Body of pancreas (tissue), 4 donors: ENCODE measurements around the gene CDH11. TPM values are rescaled to one million over a fixed set of nuclear protein-coding genes. Genes with fewer than 3 reads are reported as not detected.

Experiments used
- ATAC-seq: fragments of 150-250 bp; one replicate; pipeline ENCODE4 v1.9.1; 2016
- DNase-seq, 4 donors: peaks; one replicate each; pipeline ENCODE4 v3.0.0-alpha.2; 2019
- H3K27ac ChIP-seq, 4 donors: fragments of 200-600 bp; sonication (generic); 1 replicate in 3 of 4; 2 replicates in 1 of 4; pipeline versions ENCODE4 v1.5.1 to v1.6.1; 2016 to 2019; ENCODE audit warnings: mild to moderate bottlenecking in 1 of 4, mixed read lengths in 1 of 4, moderate library complexity in 1 of 4
- H3K27me3 ChIP-seq, 2 donors: fragments of 200-600 bp; sonication (generic); one replicate each; pipeline ENCODE4 v1.6.0; 2016; ENCODE audit warnings: mild to moderate bottlenecking in 1 of 2
- H3K36me3 ChIP-seq, 2 donors: fragments of 200-600 bp; sonication (generic); replicated peaks in 1 of 2; 2 replicates each; pipeline ENCODE4 v1.5.1; 2016; ENCODE audit warnings: low read depth in 2 of 2; ENCODE audit not compliant: insufficient read depth in 1 of 2
- H3K4me1 ChIP-seq: fragments of 200-600 bp; sonication (generic); one replicate; pipeline ENCODE4 v1.6.0; 2016
- H3K4me3 ChIP-seq, 2 donors: fragments of 200-600 bp; sonication (generic); 1 replicate in 1 of 2; 2 replicates in 1 of 2; pipeline ENCODE4 v1.5.1; 2016 to 2019
- H3K9me3 ChIP-seq, 3 donors: fragments of 200-600 bp; sonication (generic); 1 replicate in 2 of 3; 2 replicates in 1 of 3; pipeline ENCODE4 v1.5.1; 2016
- CTCF ChIP-seq, 7 experiments: fragments of 450-650 bp in 4 of 7; fragments of 200-600 bp in 3 of 7; sonication (generic) in 3 of 7; IDR thresholded peaks; one replicate each; pipeline ENCODE4 v1.5.1; 2016 to 2019; ENCODE audit warnings: antibody characterized with exemption in 7 of 7
- POLR2A ChIP-seq, 3 donors: fragments of 450-650 bp; IDR thresholded peaks; one replicate each; pipeline ENCODE4 v1.6.1; 2016; ENCODE audit warnings: antibody characterized with exemption in 3 of 3, mild to moderate bottlenecking in 2 of 3
- WGBS, 2 donors: methylation state at CpG; one replicate each; pipeline ENCODE4 v1.1.5; 2017; 5-methylcytosine and 5-hydroxymethylcytosine counted together
- intact Hi-C: fragments of 100-400 bp; cut with DNase I; formaldehyde crosslinking; loops from one replicate; pipeline ENCODE4 v1.15.1; 2023
- total RNA-seq, 2 donors: library from RNA; depleted of rRNA; stranded (reverse); fragments of >200 nt; gene quantifications; one replicate each; pipeline ENCODE4 v1.1.0, GENCODE V29; 2016

The CDH11 gene
- total RNA-seq, 2 donors from 2014 or later = 8.6 to 17.6 TPM

GRCh38 chr16:65124596-65124995, 2.7 kb upstream of the CDH11 start:
- no peak overlapping the region for H3K4me3 ChIP-seq
- H3K27ac ChIP-seq = no peak overlapping the region
- intact Hi-C loops = no loop called here
- no peaks in the 10 kb centered on the region for H3K9me3 ChIP-seq
- peaks cover 0 to 6% of the 10 kb centered on the region in 2 donors for H3K27me3 ChIP-seq
- no peak for DNase-seq
- peaks cover 24% of the 10 kb centered on the region for H3K4me1 ChIP-seq
- no peaks in the 10 kb centered on the region for H3K36me3 ChIP-seq
- TF ChIP-seq CTCF (IDR thresholded peaks at IDR 0.05) (no peak), POLR2A (IDR thresholded peaks at IDR 0.05) (no peak)
- ATAC-seq = no peak
- WGBS, 2 donors = 43 to 47% methylated on average over 2 of the region's 2 CpGs

GRCh38 chr16:65124212-65124548, 2.3 kb upstream of the CDH11 start:
- DNase-seq = no peak
- H3K9me3 ChIP-seq = no peaks in the 10 kb centered on the region
- no peaks in the 10 kb centered on the region for H3K36me3 ChIP-seq
- no peak overlapping the region for H3K27ac ChIP-seq
- no peak overlapping the region for H3K4me3 ChIP-seq
- TF ChIP-seq POLR2A (IDR thresholded peaks at IDR 0.05) (no peak), CTCF (IDR thresholded peaks at IDR 0.05) (no peak)
- peaks cover 24% of the 10 kb centered on the region for H3K4me1 ChIP-seq
- no peak for ATAC-seq
- intact Hi-C loops = no loop called here
- H3K27me3 ChIP-seq = peaks cover 0 to 6% of the 10 kb centered on the region in 2 donors
- WGBS, 2 donors = 34 to 47% methylated on average over 7 of the region's 7 CpGs

- WGBS, 2 donors = 5 to 8% methylated on average over 25 to 51 of the region's 51 CpGs
These were observed 1.7 kb upstream of the CDH11 start for GRCh38 chr16:65123396-65124211.

GRCh38 chr16:65122724-65123395, 997 bp upstream of the CDH11 start:
- 1 to 2% methylated on average over 36 to 48 of the region's 48 CpGs for WGBS, 2 donors
- no peaks in the 10 kb centered on the region for H3K9me3 ChIP-seq
- no peak overlapping the region for H3K4me3 ChIP-seq
- H3K27me3 ChIP-seq = peaks cover 0 to 6% of the 10 kb centered on the region in 2 donors
- intact Hi-C loops = no loop called here
- TF ChIP-seq CTCF (IDR thresholded peaks at IDR 0.05) (no peak), POLR2A (IDR thresholded peaks at IDR 0.05) (peak in 2 of 3 donors; percentile 24 to 26)
- no peaks in the 10 kb centered on the region for H3K36me3 ChIP-seq
- ATAC-seq (peak; percentile 34), DNase-seq (peak in 1 of 4 donors; percentile 25)
- H3K4me1 ChIP-seq = peaks cover 24% of the 10 kb centered on the region
- H3K27ac ChIP-seq = peak overlapping the region in 3 of 4 donors; percentile 33 to 61 (median 41)

More at GRCh38 chr16:65123396-65124211, 1.7 kb upstream of the CDH11 start:
- Histone ChIP-seq H3K4me1 (peaks cover 24% of the 10 kb centered on the region), H3K4me3 (no peak overlapping the region), H3K9me3 (no peaks in the 10 kb centered on the region), H3K36me3 (no peaks in the 10 kb centered on the region), H3K27ac (peak overlapping the region in 2 of 4 donors; percentile 21 to 61), H3K27me3 (peaks cover 0 to 6% of the 10 kb centered on the region in 2 donors)
- intact Hi-C loops = no loop called here
- DNase-seq = no peak
- no peak for TF ChIP-seq CTCF (IDR thresholded peaks at IDR 0.05)
- TF ChIP-seq POLR2A (IDR thresholded peaks at IDR 0.05) = no peak
- ATAC-seq = peak; percentile 9
